ENCODE measurements around the gene INO80B.

- TF ChIP-seq FOXM1 (IDR thresholded peaks at IDR 0.05; ENCODE audit: borderline replicate concordance, low read depth) (no peak), TAF1 (IDR thresholded peaks at IDR 0.05; ENCODE audit: low read depth) (no peak), NFIC (IDR thresholded peaks at IDR 0.05) (no peak), EP300 (IDR thresholded peaks at IDR 0.05; ENCODE audit: borderline replicate concordance) (no peak), CEBPB (IDR thresholded peaks at IDR 0.05) (no peak), YY1 (IDR thresholded peaks at IDR 0.05; ENCODE audit: low read depth) (no peak)
- TF ChIP-seq, protein P1, sequence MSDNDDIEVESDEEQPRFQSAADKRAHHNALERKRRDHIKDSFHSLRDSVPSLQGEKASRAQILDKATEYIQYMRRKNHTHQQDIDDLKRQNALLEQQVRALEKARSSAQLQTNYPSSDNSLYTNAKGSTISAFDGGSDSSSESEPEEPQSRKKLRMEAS (IDR thresholded peaks at IDR 0.05), result no peak
Observed at GRCh38 chr2:74428675-74429074, 26.2 kb upstream of the INO80B start.

Measured in Ishikawa (cell line).